Mesenchymal stem cell (in vitro differentiated cells and primary cell): ENCODE results near the gene MCOLN1.

Source experiments
- DNase-seq: peaks from one replicate; pipeline ENCODE4 v3.0.0-alpha.2; 2013
- H2AFZ ChIP-seq: one replicate; pipeline ENCODE4 v1.6.1; 2013; ENCODE audit warnings: low read depth, mild to moderate bottlenecking, control low read depth, inconsistent platforms, low read length, moderate library complexity
- H2AK5ac ChIP-seq: 2 replicates; pipeline ENCODE4 v1.6.1; 2013; ENCODE audit warnings: low read length, moderate library complexity, mild to moderate bottlenecking, inconsistent platforms; ENCODE audit not compliant: severe bottlenecking
- H2BK120ac ChIP-seq: one replicate; pipeline ENCODE4 v1.6.1; 2013; ENCODE audit warnings: low read depth, mild to moderate bottlenecking, inconsistent platforms, low read length, moderate library complexity
- H2BK12ac ChIP-seq, 2 experiments: one replicate each; pipeline ENCODE4 v1.6.1; 2013; ENCODE audit warnings: inconsistent platforms in 2 of 2, low read length in 2 of 2, mild to moderate bottlenecking in 2 of 2, moderate library complexity in 2 of 2, control low read depth in 1 of 2
- H2BK15ac ChIP-seq: one replicate; pipeline ENCODE4 v1.6.1; 2013; ENCODE audit warnings: mild to moderate bottlenecking, low read depth, inconsistent platforms; ENCODE audit not compliant: poor library complexity, severe bottlenecking
- H2BK5ac ChIP-seq: 2 replicates; pipeline ENCODE4 v1.6.1; 2013; ENCODE audit warnings: low read depth, mild to moderate bottlenecking, low read length, control low read depth, inconsistent platforms; ENCODE audit not compliant: poor library complexity, severe bottlenecking
- H3K14ac ChIP-seq, 2 experiments: one replicate each; pipeline ENCODE4 v1.6.1; 2013; ENCODE audit warnings: inconsistent platforms in 2 of 2, low read length in 2 of 2, control low read depth in 1 of 2, mild to moderate bottlenecking in 1 of 2, moderate library complexity in 1 of 2
- H3K18ac ChIP-seq, 2 experiments: one replicate each; pipeline ENCODE4 v1.6.1; 2013; ENCODE audit warnings: inconsistent platforms in 2 of 2, low read length in 2 of 2, control low read depth in 1 of 2, low read depth in 1 of 2, mild to moderate bottlenecking in 1 of 2
- H3K23ac ChIP-seq, 2 experiments: one replicate each; pipeline ENCODE4 v1.6.1; 2013; ENCODE audit warnings: inconsistent platforms in 2 of 2, low read length in 2 of 2, mild to moderate bottlenecking in 2 of 2, moderate library complexity in 2 of 2, control low read depth in 1 of 2
- H3K27ac ChIP-seq: 2 replicates; pipeline ENCODE4 v1.5.1; 2013; ENCODE audit warnings: mild to moderate bottlenecking, moderate library complexity, low read length, control low read depth, inconsistent platforms; ENCODE audit not compliant: poor library complexity, severe bottlenecking
- H3K27me3 ChIP-seq, 2 experiments: 2 replicates each; pipeline versions ENCODE4 v1.6.1 to v1.7.0; 2013; ENCODE audit warnings: low read length in 2 of 2, mild to moderate bottlenecking in 2 of 2, moderate library complexity in 2 of 2, control low read depth in 1 of 2, inconsistent platforms in 1 of 2; ENCODE audit not compliant: control insufficient read depth in 1 of 2, insufficient read depth in 1 of 2
- H3K36me3 ChIP-seq, 2 experiments: 2 replicates each; pipeline versions ENCODE4 v1.6.1 to v1.7.0; 2013; ENCODE audit warnings: low read length in 2 of 2, control low read depth in 1 of 2, inconsistent platforms in 1 of 2, low read depth in 1 of 2, mild to moderate bottlenecking in 1 of 2; ENCODE audit not compliant: insufficient read depth in 2 of 2, control insufficient read depth in 1 of 2
- H3K4ac ChIP-seq, 2 experiments: one replicate each; pipeline ENCODE4 v1.6.1; 2013; ENCODE audit warnings: inconsistent platforms in 2 of 2, low read length in 2 of 2, mild to moderate bottlenecking in 2 of 2, moderate library complexity in 2 of 2, control low read depth in 1 of 2, low read depth in 1 of 2
- H3K4me1 ChIP-seq: 2 replicates; pipeline ENCODE4 v1.6.1; 2013; ENCODE audit warnings: low read depth, low read length, control low read depth; ENCODE audit not compliant: control insufficient read depth, insufficient read depth
- H3K4me2 ChIP-seq: 2 replicates; pipeline ENCODE4 v1.6.1; 2013; ENCODE audit warnings: low read length, mild to moderate bottlenecking, inconsistent platforms; ENCODE audit not compliant: poor library complexity, severe bottlenecking
- H3K4me3 ChIP-seq, 2 experiments: 2 replicates each; pipeline versions ENCODE4 v1.5.1 to v1.7.0; 2013; ENCODE audit warnings: low read length in 2 of 2, mild to moderate bottlenecking in 2 of 2, control low read depth in 1 of 2, low read depth in 1 of 2; ENCODE audit not compliant: insufficient read depth in 1 of 2
- H3K79me1 ChIP-seq: replicated peaks from 2 replicates; pipeline ENCODE4 v1.6.1; 2013; ENCODE audit warnings: mild to moderate bottlenecking, control low read depth, low read length, inconsistent platforms; ENCODE audit not compliant: poor library complexity, severe bottlenecking
- H3K9ac ChIP-seq: 2 replicates; pipeline ENCODE4 v1.7.0; 2013; ENCODE audit warnings: mild to moderate bottlenecking, low read length, moderate library complexity
- H3K9me3 ChIP-seq: 2 replicates; pipeline ENCODE4 v1.7.0; 2013; ENCODE audit warnings: mild to moderate bottlenecking, low read length; ENCODE audit not compliant: control insufficient read depth
- H4K8ac ChIP-seq: one replicate; pipeline ENCODE4 v1.6.1; 2013; ENCODE audit warnings: inconsistent platforms, mild to moderate bottlenecking, low read length, moderate library complexity
- H4K91ac ChIP-seq: one replicate; pipeline ENCODE4 v1.6.1; 2013; ENCODE audit warnings: mild to moderate bottlenecking, low read length, inconsistent platforms
- WGBS: methylation state at CpG from one replicate; pipeline ENCODE4 v1.1.7; 2013; ENCODE audit warnings: mixed read lengths; 5-methylcytosine and 5-hydroxymethylcytosine counted together

Gene MCOLN1

DNA sequence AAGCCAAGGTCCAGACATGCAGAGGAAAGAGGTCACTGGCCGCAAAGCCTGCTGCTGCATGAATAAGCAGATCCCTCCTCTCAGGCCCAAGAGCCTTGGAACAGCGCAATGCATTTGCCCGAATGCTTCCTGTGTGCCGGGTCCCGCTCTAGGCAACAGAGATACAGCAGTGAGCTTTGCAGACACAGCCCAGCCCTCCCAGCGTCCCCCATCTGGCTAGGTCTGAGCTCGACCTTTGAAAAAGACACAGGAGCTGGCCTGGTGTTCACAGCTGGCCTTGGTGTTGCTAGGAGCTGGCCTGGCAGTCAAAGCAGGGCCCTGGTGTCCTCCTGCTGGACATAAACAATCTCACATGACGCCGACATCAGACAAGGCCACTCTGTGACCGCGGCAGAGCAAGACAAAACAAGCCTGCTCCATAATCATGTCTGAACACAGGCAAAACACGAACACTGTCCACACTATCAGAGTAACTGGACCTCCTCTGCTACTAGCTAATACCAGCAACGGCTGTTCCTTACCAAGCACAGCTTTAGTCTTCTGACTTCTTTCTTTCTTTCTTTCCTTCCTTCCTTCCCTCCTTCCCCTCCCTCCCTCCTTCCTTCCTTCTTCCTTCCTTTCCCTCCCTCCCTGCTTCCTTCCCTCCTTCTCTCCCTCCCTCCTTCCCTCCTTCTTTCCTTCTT is 27.9 kb upstream of the MCOLN1 start:
- no peak overlapping the region for H3K4me3 ChIP-seq
- peak overlapping the region; percentile 12 to 29 for H3K4ac ChIP-seq
- WGBS: 12% methylated on average over 13 of the region's 13 CpGs
- H2BK12ac ChIP-seq: peak overlapping the region in 1 of 2 experiments; percentile 89
- no peak overlapping the region for H2BK15ac ChIP-seq
- no peak overlapping the region for H2BK5ac ChIP-seq
- DNase-seq: peak; percentile 93
- no peaks in the 10 kb centered on the region for H3K4me1 ChIP-seq
- H3K23ac ChIP-seq: no peak overlapping the region
- peak overlapping the region; percentile 4 to 70 for H3K18ac ChIP-seq
- H3K14ac ChIP-seq: no peak overlapping the region
- peak overlapping the region; percentile 29 for H2BK120ac ChIP-seq
- H3K79me1 ChIP-seq: no peaks in the 10 kb centered on the region
- peak overlapping the region; percentile 72 for H3K9ac ChIP-seq
- peaks cover 9 to 16% of the 10 kb centered on the region in 2 experiments for H3K27me3 ChIP-seq
- peak overlapping the region; percentile 12 for H4K91ac ChIP-seq
- H3K9me3 ChIP-seq: no peaks in the 10 kb centered on the region
- no peak overlapping the region for H3K4me2 ChIP-seq
- peak overlapping the region; percentile 98 for H4K8ac ChIP-seq
- no peak overlapping the region for H3K27ac ChIP-seq
- no peaks in the 10 kb centered on the region for H3K36me3 ChIP-seq
- H2AFZ ChIP-seq: peak overlapping the region; percentile 64
- H2AK5ac ChIP-seq: no peak overlapping the region

GRCh38 chr19:7497292-7497691 is 25.1 kb upstream of the MCOLN1 start:
- H4K8ac ChIP-seq: peak overlapping the region; percentile 17
- H2BK5ac ChIP-seq: no peak overlapping the region
- H2BK120ac ChIP-seq: no peak overlapping the region
- DNase-seq: peak; percentile 46
- no peak overlapping the region for H3K23ac ChIP-seq
- peaks cover 9% of the 10 kb centered on the region for H3K4me1 ChIP-seq
- H2AK5ac ChIP-seq: no peak overlapping the region
- H3K79me1 ChIP-seq: no peaks in the 10 kb centered on the region
- H4K91ac ChIP-seq: no peak overlapping the region
- H2BK15ac ChIP-seq: no peak overlapping the region
- no peak overlapping the region for H3K9ac ChIP-seq
- H3K9me3 ChIP-seq: no peaks in the 10 kb centered on the region
- no peak overlapping the region for H2BK12ac ChIP-seq
- no peak overlapping the region for H3K14ac ChIP-seq
- peaks cover 30 to 36% of the 10 kb centered on the region in 2 experiments for H3K27me3 ChIP-seq
- peaks cover 0 to 6% of the 10 kb centered on the region in 2 experiments for H3K36me3 ChIP-seq
- no peak overlapping the region for H3K4me2 ChIP-seq
- no peak overlapping the region for H3K4ac ChIP-seq
- H3K27ac ChIP-seq: no peak overlapping the region
- no peak overlapping the region for H2AFZ ChIP-seq
- no peak overlapping the region for H3K4me3 ChIP-seq
- no peak overlapping the region for H3K18ac ChIP-seq
- WGBS: 70% methylated on average over 6 of the region's 7 CpGs

GRCh38 chr19:7500811-7501450 is 21.5 kb upstream of the MCOLN1 start:
- DNase-seq: peak; percentile 45
- no peak overlapping the region for H2BK15ac ChIP-seq
- no peak overlapping the region for H3K9ac ChIP-seq
- peak overlapping the region; percentile 63 to 66 for H3K4me3 ChIP-seq
- peaks cover 16% of the 10 kb centered on the region for H3K4me1 ChIP-seq
- 2% methylated on average over 63 of the region's 93 CpGs for WGBS
- H3K36me3 ChIP-seq: peaks cover 0 to 6% of the 10 kb centered on the region in 2 experiments
- peaks cover 49 to 50% of the 10 kb centered on the region in 2 experiments for H3K27me3 ChIP-seq
- no peak overlapping the region for H3K27ac ChIP-seq
- peak overlapping the region; percentile 97 for H3K4me2 ChIP-seq
- H3K79me1 ChIP-seq: no peaks in the 10 kb centered on the region
- peak overlapping the region; percentile 97 for H2AFZ ChIP-seq
- H4K8ac ChIP-seq: peak overlapping the region; percentile 76
- H2BK120ac ChIP-seq: no peak overlapping the region
- H3K4ac ChIP-seq: peak overlapping the region in 1 of 2 experiments; percentile 41
- no peak overlapping the region for H2BK5ac ChIP-seq
- H3K14ac ChIP-seq: peak overlapping the region in 1 of 2 experiments; percentile 96
- peak overlapping the region in 1 of 2 experiments; percentile 71 for H2BK12ac ChIP-seq
- H4K91ac ChIP-seq: peak overlapping the region; percentile 48
- no peaks in the 10 kb centered on the region for H3K9me3 ChIP-seq
- H2AK5ac ChIP-seq: no peak overlapping the region
- H3K18ac ChIP-seq: peak overlapping the region; percentile 17 to 34
- peak overlapping the region in 1 of 2 experiments; percentile 2 for H3K23ac ChIP-seq

- Histone ChIP-seq H3K79me1 (no peaks in the 10 kb centered on the region), H3K18ac (no peak overlapping the region), H3K4ac (no peak overlapping the region), H3K14ac (no peak overlapping the region), H2AFZ (no peak overlapping the region), H3K23ac (no peak overlapping the region), H4K91ac (no peak overlapping the region), H2AK5ac (no peak overlapping the region), H3K4me2 (no peak overlapping the region), H2BK12ac (no peak overlapping the region), H2BK120ac (no peak overlapping the region), H2BK15ac (no peak overlapping the region), H2BK5ac (no peak overlapping the region), H3K4me1 (peaks cover 24% of the 10 kb centered on the region), H3K9ac (no peak overlapping the region), H3K27me3 (peaks cover 44 to 47% of the 10 kb centered on the region in 2 experiments), H3K27ac (no peak overlapping the region), H3K36me3 (peaks cover 0 to 6% of the 10 kb centered on the region in 2 experiments), H3K9me3 (no peaks in the 10 kb centered on the region), H3K4me3 (no peak overlapping the region), H4K8ac (no peak overlapping the region)
- no peak for DNase-seq
- WGBS: 43% methylated on average over 2 of the region's 2 CpGs
Observed at GRCh38 chr19:7502552-7502951, 19.9 kb upstream of the MCOLN1 start.
